Skeletal muscle cell (primary cell): ENCODE measurements around the gene VPS51.

Experiments used
- DNase-seq: peaks from one replicate; pipeline ENCODE4 v3.0.0-alpha.2; 2010; ENCODE audit warnings: low read depth
- H3K4me3 ChIP-seq: 2 replicates; pipeline ENCODE4 v1.5.1; 2011; ENCODE audit warnings: low read depth, mild to moderate bottlenecking, control low read depth, low read length, moderate library complexity

Gene VPS51

DNA sequence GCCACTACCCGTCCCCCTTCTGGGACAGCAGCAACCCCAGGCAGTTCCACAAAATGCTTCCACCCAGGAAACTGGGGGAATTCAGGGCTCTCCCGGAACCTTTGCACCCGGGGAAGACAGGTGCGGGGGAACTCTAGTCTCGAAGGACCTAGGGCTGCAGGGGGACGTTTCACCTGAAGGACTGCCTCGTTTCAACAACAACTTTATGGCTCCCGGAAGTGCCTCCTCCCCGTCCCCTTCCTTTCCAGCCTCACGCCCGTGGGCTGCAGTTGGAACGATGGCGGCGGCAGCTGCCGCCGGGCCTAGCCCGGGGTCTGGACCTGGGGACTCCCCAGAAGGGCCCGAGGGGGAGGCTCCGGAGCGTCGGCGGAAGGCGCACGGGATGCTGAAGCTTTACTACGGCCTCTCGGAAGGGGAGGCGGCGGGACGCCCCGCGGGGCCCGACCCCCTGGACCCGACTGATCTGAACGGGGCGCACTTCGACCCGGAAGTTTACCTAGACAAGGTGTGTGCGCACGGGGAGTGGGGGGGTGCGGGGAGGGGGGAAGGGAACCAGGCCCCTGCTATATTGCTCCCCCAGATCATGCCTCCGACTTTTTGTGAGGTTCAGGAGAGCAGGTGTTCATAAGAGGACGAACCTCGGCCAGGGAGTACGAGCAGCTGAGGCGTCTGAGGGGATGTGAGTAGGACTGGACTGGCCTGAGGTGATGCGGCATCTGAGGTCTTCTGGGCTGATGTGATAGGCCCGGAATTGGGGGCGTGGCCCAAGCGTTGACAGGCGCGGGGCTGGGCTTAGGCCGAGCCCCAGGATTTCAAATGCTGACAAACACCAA is at the start of gene VPS51:
Gene VPS51 (plus strand): TSS at position 241 of the 833 bp plus-strand sequence. CDS start 37 bp downstream, at position 278.
- peak; percentile 62 for DNase-seq

DNA sequence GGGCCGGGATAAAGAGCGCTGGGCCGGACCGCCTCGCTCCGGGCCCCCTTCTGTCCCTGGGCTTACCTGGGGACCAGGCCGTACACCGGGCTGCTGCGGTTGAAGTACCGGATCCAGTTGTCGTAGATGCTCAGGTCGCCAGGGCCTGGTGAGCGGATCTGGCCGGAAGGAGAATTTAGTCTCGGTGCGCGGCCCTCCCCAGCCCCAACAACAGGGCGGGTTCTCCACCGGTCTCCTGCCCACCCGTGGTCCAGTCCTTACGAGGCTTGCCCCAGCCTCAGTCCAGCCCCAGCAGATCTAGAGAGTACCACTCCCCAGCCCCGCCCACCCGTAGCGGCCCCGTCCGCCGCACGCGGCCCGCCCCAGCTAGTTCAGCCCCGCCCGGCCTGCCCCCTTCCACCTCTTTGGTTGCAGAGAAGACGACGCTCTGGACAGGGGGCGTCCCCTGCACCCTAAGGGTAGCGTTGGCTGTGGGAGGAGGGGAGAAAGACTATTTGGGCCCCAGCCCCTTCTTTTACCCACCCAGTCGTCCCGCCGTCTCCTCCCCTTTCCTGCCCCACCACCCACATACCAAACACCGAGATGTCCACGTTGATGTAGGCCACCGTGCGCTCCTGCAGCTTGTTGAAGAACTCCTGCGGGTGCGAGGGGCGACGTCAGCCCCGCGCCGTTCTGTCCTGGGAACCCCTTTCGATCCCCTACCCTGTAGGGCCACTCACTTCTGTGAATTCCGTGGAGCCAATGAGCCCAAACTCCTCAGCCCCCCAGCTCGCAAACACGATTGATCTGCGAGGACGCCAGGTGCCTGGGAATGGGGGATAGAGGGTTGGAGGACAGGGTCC is 48.2 kb upstream of the VPS51 start:
- peak overlapping the region; percentile 45 for H3K4me3 ChIP-seq
- DNase-seq, result no peak

More for the DNA sequence above, at the start of gene VPS51:
- peak within 1 kb of the TSS; percentile 73 for H3K4me3 ChIP-seq

DNA sequence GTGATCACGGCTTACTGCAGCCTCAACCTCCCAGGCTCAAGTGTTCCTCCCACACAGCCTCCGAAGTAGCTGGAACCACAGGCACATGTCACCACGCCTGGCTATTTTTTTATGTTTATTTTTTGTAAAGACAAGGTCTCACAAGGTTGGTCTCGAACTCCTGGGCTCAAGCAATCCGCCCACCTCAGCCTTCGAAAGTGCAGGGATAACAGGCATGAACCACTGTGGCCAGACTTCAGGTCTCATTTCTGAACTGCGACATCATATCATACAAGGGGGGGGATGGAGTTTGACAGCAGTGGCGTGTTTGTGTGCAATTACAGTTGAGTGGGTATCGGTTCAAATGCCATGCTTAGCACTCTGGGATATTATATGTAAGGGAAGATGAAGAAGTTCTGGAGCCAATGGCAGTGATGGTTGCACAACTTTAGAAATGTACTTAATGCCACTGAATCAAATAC is 44.6 kb upstream of the VPS51 start:
- H3K4me3 ChIP-seq, result no peak overlapping the region
- DNase-seq, result no peak

DNA sequence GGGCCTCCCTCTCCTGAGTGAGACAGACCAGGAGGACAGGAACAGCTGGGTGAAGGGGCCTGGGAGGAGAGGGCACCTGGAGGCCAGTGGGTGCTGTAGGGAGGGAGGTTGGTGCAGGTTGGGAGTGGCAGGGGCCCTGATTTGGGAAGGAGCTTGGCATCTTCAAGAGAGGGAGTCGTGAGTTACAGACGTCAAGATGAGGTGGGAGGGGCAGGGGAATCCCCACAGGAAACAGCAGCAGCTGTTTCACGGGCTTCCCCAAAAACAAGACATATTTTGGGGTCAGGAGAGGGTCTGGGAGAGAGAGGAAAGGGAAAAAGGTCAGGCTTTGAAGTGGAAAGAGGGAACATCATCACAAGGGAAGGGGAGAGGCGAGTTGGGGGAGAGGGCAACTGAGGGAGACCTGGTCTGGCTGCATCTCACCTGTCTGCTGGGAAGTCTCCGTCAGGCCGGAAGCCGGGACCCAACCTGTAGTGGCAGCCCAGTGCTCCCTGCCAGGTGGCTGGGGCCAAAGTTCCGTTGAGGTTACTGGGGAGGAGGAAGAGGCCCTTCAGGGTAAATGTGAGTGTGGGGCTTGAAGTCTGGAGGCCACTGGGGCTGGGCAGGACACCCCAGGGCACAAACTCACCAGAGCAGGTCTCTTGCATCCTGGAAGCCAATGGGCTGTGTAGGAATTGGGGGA is 42.0 kb upstream of the VPS51 start:
- no peak overlapping the region for H3K4me3 ChIP-seq
- no peak for DNase-seq

DNA sequence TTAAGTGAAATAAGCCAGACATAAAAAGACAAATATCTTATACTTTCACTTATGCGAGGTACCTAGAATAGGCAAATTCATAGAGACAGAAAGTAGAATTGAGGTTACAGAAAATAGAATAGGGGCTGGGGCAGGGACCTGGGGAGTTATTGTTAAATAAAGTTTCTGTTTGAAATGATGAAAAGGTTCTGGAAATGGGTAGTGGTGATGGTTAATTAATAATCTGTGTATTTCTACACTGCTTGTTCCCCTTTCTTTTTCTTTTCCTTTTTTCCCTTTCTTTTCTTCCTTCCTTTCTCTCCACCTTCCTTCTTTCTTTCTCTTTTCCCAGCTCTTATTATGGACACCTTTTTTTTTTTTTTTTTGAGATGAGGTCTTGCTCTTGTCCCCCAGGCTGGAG is 40.5 kb upstream of the VPS51 start:
- no peak overlapping the region for H3K4me3 ChIP-seq
- DNase-seq, result no peak

DNA sequence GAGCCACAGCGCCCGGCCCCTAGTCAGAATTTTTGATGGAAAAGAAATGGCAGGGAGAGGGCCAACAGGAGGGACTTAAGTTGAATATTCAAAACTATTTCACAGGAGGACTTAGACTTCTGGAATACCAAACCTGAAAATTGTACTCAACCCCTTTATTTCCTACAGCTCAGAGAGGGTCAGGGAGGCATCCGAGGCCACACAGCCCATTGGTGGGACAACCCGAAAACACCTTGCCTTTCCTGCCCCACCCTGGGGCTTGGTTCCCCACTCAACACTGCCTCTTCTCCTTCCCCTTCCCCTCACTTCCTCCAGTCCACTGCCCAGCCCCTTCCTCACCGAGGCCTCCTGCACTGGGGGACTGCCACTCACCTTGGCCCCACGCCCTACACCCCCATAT is 39.0 kb upstream of the VPS51 start:
- H3K4me3 ChIP-seq, result no peak overlapping the region
- no peak for DNase-seq

DNA sequence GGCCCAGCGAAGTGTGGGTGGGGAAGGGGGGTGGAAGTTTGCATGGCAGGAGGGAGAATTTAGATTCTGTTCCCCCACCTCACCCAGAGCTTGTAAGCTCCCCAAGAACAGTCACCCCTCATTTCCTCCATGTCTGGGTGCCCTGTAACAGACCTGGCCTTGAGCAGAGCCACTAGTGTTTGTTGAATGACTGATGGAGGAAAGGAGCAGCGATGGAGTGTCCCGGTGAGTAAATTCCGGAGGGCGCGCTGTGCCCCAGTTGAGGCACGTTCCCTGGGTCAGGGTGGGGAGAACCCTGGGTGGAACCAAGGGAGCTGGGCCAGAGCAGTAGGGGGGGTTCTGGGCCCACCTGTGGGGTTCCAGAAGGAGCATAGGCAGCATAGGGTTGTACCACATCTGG is 38.5 kb upstream of the VPS51 start:
- DNase-seq, result no peak
- no peak overlapping the region for H3K4me3 ChIP-seq

DNA sequence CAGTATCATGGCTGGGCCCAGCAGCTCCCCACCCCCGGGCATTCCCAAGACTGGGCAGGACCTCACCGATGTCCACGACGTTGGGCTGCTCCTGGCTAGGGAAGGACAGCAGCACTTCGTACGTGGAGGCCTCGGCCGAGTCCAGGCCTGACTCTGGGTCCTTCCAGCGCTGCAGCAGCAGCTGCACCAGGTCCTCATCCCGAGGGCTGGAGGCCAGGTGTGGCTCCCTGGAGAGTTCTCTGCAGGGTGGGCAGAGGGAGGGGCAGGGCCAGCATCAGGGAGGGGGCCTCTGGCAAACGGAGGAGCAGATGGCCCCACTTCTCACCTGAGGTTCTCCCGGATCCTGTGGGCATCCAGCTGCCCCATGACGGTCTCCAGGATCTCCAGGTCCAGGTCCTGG is 38.0 kb upstream of the VPS51 start:
- no peak for DNase-seq
- no peak overlapping the region for H3K4me3 ChIP-seq

DNA sequence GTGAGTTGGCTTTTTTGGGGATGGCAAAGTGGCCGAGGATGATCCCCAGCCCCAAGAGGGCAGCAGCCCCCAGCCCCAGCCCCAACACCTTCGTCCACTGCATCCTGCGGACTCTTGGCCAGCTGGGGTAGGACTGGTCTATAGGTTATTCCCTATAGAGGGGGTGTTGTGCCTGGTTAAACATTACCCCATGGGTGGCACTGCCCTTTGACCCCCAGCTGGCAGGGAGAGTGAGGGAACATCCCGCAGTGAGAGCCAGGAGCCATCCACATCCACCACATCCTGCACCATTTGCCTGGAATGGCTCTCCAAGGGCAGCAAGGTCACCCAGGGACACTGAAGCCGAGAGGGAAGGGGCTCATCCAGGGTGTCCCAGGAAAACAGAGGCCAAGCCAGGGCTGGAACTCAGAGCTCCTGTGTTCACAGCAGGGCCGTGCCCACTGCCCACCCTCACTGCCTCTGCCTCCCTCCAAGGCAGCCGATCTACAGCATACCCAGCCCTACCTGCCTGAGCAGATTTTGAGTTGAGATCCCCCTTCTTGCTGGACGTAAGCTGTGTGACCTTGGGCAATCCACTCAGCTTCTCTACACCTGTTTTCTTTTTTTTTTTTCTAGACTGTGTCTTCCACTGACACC is 37.5 kb upstream of the VPS51 start, which contains the start of gene NAALADL1:
Gene NAALADL1 (minus strand): TSS at position 135 of the 636 bp plus-strand sequence. CDS start 32 bp downstream, at position 103.
- H3K4me3 ChIP-seq, result no peak within 1 kb of the TSS
- no peak for DNase-seq

DNA sequence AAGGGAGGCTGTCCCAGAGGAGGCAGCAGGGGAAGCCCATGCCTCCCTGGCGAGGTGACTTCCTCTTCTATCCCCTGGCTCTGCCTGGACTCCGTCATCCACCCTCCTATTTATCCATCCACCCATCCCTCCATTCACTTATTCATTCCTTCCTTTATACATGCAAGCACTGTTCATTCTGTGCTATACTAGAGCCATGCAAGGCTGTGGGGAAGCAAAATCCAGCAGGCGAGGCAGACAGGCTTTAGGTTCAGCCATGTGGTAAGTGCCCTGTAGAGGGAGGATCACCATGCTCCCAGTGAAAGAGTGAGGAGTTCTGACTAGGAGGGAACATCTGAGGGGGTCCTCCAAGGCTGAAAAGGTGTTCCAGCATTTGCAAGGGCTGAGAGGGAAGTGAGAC is 36.5 kb upstream of the VPS51 start:
- DNase-seq, result no peak
- no peak overlapping the region for H3K4me3 ChIP-seq

DNA sequence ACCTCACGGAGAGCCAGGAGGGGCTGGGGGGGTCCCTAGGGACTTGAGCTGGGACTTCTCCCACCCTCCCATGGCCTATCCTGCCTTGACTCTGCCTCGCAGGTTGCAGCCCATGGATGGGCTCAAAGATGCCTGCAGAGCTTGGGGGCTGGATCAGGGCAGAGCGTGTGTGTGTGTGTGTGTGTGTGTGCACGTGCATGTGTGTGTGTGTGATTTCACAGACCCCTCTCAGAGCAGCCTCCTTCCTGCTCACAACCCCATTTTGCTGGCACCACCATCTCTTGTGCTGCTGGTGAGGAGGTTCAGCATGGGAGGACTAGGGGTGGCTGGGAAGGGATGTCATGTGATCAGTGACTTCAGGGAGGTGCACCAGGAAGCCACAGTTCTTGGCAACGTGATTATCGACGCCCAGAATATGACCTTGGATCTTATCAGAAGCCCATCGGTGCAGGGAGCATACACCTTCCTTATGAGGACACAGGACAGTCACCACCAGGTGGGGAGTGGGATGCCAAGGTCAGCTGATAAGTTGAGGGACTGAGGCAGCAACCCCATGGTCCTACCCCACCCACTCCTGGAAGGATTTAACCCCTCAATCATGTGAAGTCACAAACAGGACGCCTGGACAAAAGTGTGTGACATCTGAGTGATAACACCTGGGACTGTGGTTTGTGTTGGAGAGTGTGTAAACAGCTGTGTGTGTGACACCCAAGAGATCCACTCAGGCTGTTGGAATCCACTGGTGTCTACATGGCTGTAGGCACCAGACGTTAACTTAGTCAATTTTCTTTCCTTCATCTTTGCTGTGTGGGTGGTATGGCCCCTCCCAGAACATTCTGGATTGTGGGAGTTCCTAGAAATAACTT is 35.8 kb upstream of the VPS51 start:
- no peak for DNase-seq
- no peak overlapping the region for H3K4me3 ChIP-seq

DNA sequence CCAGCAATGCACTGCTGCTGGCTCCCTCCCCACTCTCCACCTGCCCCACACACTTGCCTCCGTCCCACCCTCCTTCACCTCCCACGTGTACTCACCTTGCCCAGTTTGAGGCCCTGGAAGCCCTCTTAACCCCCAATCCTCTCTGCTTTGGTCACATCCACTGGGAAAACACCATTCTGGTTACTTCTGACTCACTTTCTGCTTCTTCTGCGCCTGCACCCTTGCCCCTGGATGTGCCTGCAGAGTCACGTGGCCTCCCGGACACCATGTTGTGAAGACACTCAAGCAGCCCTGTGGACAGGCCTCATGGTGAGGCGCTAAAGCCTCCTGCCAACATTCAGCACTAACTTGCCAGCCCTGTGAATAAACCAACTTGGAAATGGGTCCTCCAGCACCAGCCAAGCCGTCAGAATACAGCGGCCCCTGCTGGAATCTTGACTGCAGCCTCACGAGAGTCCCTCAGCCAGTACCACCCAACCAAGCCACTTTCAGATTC is 35.1 kb upstream of the VPS51 start:
- DNase-seq, result no peak
- H3K4me3 ChIP-seq, result no peak overlapping the region

DNA sequence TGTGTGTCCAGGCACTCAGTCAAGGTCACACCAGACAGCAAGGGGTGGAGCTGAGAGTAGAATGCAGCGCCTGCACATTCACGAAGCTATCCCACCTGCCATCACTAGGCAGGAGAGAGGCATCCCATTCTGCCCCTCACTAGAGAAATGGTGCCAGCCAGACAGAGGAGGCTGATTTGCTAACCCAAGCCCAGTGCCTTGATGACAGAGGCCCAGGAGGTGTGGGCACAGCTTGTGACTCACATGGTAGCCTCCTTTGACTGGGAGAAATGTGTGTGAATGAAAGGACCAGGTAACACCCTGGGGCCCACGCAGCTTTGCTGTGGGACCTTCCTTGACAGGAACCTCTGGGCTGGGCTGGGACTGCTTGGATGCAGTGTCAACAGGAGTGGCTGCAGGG is 32.5 kb upstream of the VPS51 start:
- H3K4me3 ChIP-seq, result no peak overlapping the region
- no peak for DNase-seq

DNA sequence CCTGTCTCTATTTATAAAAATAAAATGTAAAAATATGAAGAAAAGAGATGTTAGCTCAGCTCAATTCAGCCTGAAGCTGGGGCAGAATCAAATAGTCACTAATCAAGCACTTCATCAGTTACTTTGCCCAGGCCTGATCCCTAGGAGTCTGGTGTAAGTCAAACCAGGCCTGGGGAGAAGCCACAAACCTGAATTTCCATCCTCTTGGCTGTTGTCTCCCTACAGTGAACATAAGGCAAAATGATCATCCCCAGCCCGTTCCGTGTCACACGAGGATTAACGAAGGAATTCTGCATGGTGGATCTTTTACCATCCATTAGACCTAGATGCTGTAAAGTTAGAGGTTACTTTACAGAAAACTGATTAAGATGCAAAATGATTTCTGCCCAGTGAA is 31.2 kb upstream of the VPS51 start:
- H3K4me3 ChIP-seq, result no peak overlapping the region
- DNase-seq, result no peak

DNA sequence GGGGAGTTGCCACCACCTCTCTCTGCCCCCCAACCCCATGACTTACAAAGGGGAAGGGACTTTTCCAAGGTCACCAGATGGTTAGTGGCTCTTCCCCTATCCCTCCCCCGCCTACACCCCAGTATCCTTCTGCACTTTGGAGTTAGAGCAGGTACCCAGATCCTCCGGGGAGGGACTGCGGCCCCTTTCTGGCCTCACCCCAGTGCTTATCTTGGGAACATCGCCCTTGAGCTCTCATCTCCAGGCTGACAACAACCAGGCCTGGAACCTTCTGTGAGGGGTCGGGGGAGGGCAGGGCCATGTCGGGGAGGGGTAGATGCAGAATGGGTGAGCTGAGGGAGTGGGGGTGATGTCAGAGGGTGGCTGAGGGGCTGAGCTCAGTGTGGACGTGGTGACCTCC is 30.2 kb upstream of the VPS51 start:
- DNase-seq, result no peak
- no peak overlapping the region for H3K4me3 ChIP-seq

DNA sequence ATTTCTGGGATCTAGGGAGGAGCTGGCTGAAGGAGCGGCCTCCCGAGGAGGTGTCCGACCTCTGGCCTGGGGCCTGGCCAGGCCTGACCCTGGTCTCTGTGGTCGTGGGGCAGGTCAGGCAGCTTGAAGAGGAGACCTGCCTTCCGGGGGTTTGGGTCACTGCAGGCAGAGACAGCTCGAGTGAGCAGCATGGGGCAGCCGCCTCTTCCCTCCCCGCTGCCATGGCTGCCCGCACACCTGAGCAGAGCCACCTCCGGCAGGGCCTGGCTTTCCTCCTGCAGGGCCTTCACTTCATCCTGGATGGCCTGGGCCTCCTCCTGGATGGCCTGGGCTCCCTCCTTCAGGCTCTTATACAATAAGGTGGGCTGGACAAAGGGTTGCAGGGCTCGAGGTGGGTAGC is 29.7 kb upstream of the VPS51 start:
- no peak overlapping the region for H3K4me3 ChIP-seq
- no peak for DNase-seq

DNA sequence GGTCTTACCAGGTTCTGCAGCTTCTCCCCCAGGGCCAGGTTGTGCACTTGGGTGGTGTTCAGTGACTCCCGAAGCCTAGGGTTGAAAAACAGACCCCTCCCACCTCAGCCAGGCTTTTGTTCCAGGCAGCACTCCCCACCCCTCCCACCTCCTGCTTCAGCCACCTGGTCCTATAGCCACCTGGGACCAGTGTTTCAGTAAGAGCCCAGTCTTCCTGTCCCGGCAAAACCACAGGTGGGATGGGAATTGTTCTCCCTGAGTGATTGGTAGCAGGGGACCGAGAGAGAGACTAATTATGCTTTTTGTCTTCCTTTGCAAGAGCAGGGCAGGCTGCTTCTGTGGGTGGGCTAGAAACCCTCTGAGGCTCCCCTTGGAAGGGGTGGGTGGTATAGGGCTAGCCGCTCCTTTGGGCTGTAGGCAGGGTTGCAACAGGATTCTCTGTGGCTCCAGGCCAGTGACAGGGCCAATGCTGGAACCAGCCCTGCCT is 29.2 kb upstream of the VPS51 start:
- no peak for DNase-seq
- no peak overlapping the region for H3K4me3 ChIP-seq

DNA sequence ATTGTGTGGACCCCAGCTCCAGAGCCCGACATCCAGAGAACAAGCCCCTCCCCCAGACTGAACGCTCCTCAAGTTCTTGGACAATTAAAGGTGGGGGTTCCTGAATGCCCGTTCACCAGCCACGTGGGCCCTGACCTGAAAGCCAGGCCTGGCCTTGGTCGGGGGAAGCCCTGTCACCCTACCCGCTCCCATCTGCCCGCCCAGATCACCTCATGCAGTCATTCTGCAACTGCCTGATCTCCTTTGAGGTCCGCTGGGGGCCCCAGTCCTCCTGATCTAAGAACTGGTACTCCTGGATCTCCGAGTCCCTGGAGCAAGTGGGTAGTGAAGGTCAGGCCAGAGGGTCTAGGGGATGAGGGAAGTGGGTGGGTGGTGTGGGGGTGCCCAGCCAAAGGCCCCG is 28.6 kb upstream of the VPS51 start:
- no peak for DNase-seq
- H3K4me3 ChIP-seq, result no peak overlapping the region
